Thymus (tissue), 11 donors: ENCODE results near the gene EPB41L3. TPM values are rescaled to one million over a fixed set of nuclear protein-coding genes. Genes with fewer than 3 reads are reported as not detected.

ENCODE experiments used
- DNase-seq, 9 donors: peaks; one replicate each; pipeline ENCODE4 v3.0.0-alpha.2; 2013; ENCODE audit warnings: low spot score in 9 of 9, low read depth in 6 of 9, missing footprints in 1 of 9
- H3K27ac ChIP-seq, 2 donors: one replicate each; pipeline ENCODE4 v1.5.1; 2013; ENCODE audit warnings: control low read depth in 1 of 2, low read depth in 1 of 2, low read length in 1 of 2, mild to moderate bottlenecking in 1 of 2, moderate library complexity in 1 of 2
- H3K27me3 ChIP-seq, 2 donors: one replicate each; pipeline ENCODE4 v1.5.1; 2013; ENCODE audit warnings: low read length in 1 of 2; ENCODE audit not compliant: control insufficient read depth in 2 of 2, insufficient read depth in 1 of 2
- H3K36me3 ChIP-seq, 2 donors: one replicate each; pipeline ENCODE4 v1.5.1; 2013; ENCODE audit warnings: low read length in 1 of 2, mild to moderate bottlenecking in 1 of 2, moderate library complexity in 1 of 2; ENCODE audit not compliant: control insufficient read depth in 2 of 2, insufficient read depth in 2 of 2
- H3K4me1 ChIP-seq, 2 donors: one replicate each; pipeline ENCODE4 v1.5.1; 2013; ENCODE audit warnings: low read length in 2 of 2; ENCODE audit not compliant: control insufficient read depth in 2 of 2, insufficient read depth in 2 of 2
- H3K4me3 ChIP-seq, 2 donors: one replicate each; pipeline ENCODE4 v1.5.1; 2013; ENCODE audit warnings: low read length in 2 of 2, control low read depth in 1 of 2, mild to moderate bottlenecking in 1 of 2
- H3K9me3 ChIP-seq, 2 donors: one replicate each; pipeline ENCODE4 v1.5.1; 2013; ENCODE audit warnings: low read length in 1 of 2, mild to moderate bottlenecking in 1 of 2; ENCODE audit not compliant: control insufficient read depth in 2 of 2, insufficient read depth in 1 of 2
- WGBS: extraction: QIAGEN DNeasy Blood & Tissue Kit; methylation state at CpG from one replicate; pipeline ENCODE4 v1.1.7; 2013; 5-methylcytosine and 5-hydroxymethylcytosine counted together
- polyA plus RNA-seq: library from polyadenylated mRNA; stranded (reverse); fragments of 200-250 nt; gene quantifications from one replicate; pipeline ENCODE4 v1.2.3, GENCODE V29; 2013
- total RNA-seq: library from RNA; stranded (reverse); fragments of 120-200 nt; gene quantifications from one replicate; pipeline ENCODE4 v1.2.4, GENCODE V29; 2013
- donor health status: healthy.

The EPB41L3 gene
- total and polyA plus RNA-seq, 2 donors, result 17.8 to 31.9 TPM

DNA sequence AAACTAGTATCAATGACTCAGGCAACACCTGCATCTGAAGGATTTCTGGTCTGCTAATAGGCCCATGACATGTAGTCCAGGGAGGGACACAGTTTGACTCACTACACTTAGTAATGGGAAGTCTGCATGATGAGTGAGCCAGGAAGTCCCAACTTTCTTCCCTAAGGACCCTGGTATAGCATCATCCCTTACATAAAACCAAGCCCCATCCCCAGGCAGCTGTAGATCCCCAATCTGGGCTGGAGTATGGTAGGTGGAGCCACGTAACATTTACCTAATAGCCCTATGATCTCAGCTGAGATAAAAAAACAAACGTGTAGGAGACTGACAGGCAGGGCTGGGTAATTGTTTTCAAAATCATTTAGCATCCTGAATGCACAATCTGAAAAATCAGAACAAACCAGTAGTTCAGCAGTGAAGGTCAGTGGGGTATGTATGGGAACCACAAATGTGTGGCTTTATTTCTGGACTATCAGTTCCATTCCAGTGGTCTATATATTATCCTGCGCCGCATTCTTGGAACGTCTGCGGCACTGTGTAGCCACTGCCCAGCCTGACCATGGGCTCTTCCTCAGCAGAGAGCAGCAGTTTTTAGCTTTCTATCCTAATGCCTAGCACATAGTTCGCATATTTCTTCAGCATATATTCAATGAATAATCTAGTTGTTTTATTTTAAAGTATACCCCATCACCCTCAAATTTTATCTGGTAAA, 33.5 kb downstream of the EPB41L3 start:
- Histone ChIP-seq H3K27me3 (no peaks in the 10 kb centered on the region), H3K4me1 (no peaks in the 10 kb centered on the region), H3K27ac (no peak overlapping the region), H3K36me3 (no peaks in the 10 kb centered on the region), H3K9me3 (no peaks in the 10 kb centered on the region), H3K4me3 (no peak overlapping the region)
- 95% methylated on average over 7 of the region's 7 CpGs for WGBS
- DNase-seq, result no peak

DNA sequence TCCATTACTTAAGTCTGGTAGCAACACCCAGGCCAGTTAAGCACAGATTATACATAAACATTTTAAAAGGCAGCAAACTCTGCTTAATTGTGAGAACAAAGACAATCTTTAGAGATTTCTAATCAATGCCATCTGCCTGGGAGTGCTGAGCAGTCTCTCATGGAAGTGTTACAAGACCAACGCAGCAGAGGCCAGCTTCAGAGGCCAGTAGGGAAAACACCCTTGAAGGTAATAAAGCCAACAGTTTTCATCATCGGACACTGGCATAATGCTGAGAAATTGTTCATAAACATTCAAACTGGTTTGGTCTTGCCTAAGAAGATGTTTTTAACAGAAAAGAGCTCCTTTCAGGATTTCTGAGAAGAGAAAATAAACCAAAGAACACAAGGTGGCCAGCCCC, 35.0 kb downstream of the EPB41L3 start:
- WGBS, result 95% methylated on average over 2 of the region's 2 CpGs
- Histone ChIP-seq H3K27ac (no peak overlapping the region), H3K9me3 (no peaks in the 10 kb centered on the region), H3K4me1 (no peaks in the 10 kb centered on the region), H3K36me3 (no peaks in the 10 kb centered on the region), H3K4me3 (no peak overlapping the region), H3K27me3 (no peaks in the 10 kb centered on the region)
- DNase-seq, result no peak

GRCh38 chr18:5507756-5508155, 36.0 kb downstream of the EPB41L3 start:
- no peaks in the 10 kb centered on the region for H3K36me3 ChIP-seq
- no peaks in the 10 kb centered on the region for H3K4me1 ChIP-seq
- WGBS, result 89% methylated on average over 2 of the region's 2 CpGs
- H3K27ac ChIP-seq, result no peak overlapping the region
- no peak overlapping the region for H3K4me3 ChIP-seq
- DNase-seq, result no peak
- H3K9me3 ChIP-seq, result no peaks in the 10 kb centered on the region
- no peaks in the 10 kb centered on the region for H3K27me3 ChIP-seq

GRCh38 chr18:5506174-5506573, 37.6 kb downstream of the EPB41L3 start:
- H3K36me3 ChIP-seq, result no peaks in the 10 kb centered on the region
- 95% methylated on average over 8 of the region's 8 CpGs for WGBS
- H3K4me3 ChIP-seq, result no peak overlapping the region

GRCh38 chr18:5503740-5504139, 40.1 kb downstream of the EPB41L3 start:
- no peak for DNase-seq
- H3K27ac ChIP-seq, result no peak overlapping the region
- no peaks in the 10 kb centered on the region for H3K27me3 ChIP-seq
- no peak overlapping the region for H3K4me3 ChIP-seq
- no peaks in the 10 kb centered on the region for H3K9me3 ChIP-seq
- no peaks in the 10 kb centered on the region for H3K4me1 ChIP-seq
- no peaks in the 10 kb centered on the region for H3K36me3 ChIP-seq

More at GRCh38 chr18:5506174-5506573, 37.6 kb downstream of the EPB41L3 start:
- no peak overlapping the region for H3K27ac ChIP-seq
- H3K27me3 ChIP-seq, result no peaks in the 10 kb centered on the region
- no peaks in the 10 kb centered on the region for H3K9me3 ChIP-seq
- no peak for DNase-seq
- no peaks in the 10 kb centered on the region for H3K4me1 ChIP-seq

GRCh38 chr18:5500158-5500939, 43.4 kb downstream of the EPB41L3 start:
- H3K4me1 ChIP-seq, result no peaks in the 10 kb centered on the region
- WGBS, result 86% methylated on average over 7 of the region's 7 CpGs

GRCh38 chr18:5498452-5498851, 45.3 kb downstream of the EPB41L3 start:
- no peak overlapping the region for H3K4me3 ChIP-seq
- no peaks in the 10 kb centered on the region for H3K9me3 ChIP-seq
- 94% methylated on average over 6 of the region's 6 CpGs for WGBS
- no peaks in the 10 kb centered on the region for H3K27me3 ChIP-seq
- H3K36me3 ChIP-seq, result no peaks in the 10 kb centered on the region
- no peaks in the 10 kb centered on the region for H3K4me1 ChIP-seq
- DNase-seq, result no peak
- no peak overlapping the region for H3K27ac ChIP-seq

More at GRCh38 chr18:5500158-5500939, 43.4 kb downstream of the EPB41L3 start:
- Histone ChIP-seq H3K4me3 (no peak overlapping the region), H3K27me3 (no peaks in the 10 kb centered on the region), H3K9me3 (no peaks in the 10 kb centered on the region), H3K27ac (no peak overlapping the region), H3K36me3 (no peaks in the 10 kb centered on the region)
- DNase-seq, result no peak

GRCh38 chr18:5496305-5496704, 47.5 kb downstream of the EPB41L3 start:
- DNase-seq, result no peak
- no peaks in the 10 kb centered on the region for H3K27me3 ChIP-seq
- 92% methylated on average over 2 of the region's 2 CpGs for WGBS
- H3K4me3 ChIP-seq, result no peak overlapping the region
- H3K36me3 ChIP-seq, result no peaks in the 10 kb centered on the region
- H3K9me3 ChIP-seq, result no peaks in the 10 kb centered on the region
- no peaks in the 10 kb centered on the region for H3K4me1 ChIP-seq
- H3K27ac ChIP-seq, result no peak overlapping the region

DNA sequence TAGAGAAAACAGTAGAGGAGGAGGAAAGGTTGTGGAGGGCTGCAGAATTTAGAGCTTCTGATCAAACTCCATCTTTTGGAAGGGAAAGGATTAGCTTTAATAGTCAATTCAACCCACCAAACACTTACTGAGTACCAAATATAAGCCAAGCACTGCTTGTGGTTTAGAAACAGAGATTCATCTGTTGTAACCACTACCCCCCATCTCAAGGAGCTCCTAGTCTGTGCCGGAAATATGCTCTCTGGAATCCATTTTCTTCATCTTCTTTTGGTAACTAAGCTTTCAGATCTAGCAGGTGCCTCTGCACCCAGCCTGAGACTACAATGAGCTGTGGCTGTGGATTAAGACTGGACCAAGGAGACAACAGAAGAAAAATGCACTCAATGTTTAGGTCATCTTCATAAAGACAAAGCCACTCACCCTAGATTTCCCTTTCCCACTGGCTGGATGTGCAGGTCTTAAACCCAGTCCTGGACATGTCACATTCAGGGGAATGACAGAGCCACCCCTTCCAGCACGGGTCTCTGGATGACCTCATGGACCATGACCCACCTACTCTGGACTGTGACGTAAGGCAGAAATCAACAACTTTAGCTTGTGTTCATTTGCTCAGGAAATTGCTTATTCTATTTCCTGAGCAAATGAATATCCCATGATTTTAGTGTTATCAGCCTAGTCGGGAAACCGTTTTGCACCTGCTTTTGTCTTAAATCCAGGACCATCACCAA, 52.9 kb downstream of the EPB41L3 start:
- no peaks in the 10 kb centered on the region for H3K4me1 ChIP-seq
- H3K9me3 ChIP-seq, result no peaks in the 10 kb centered on the region
- no peaks in the 10 kb centered on the region for H3K27me3 ChIP-seq
- no peak for DNase-seq
- H3K27ac ChIP-seq, result no peak overlapping the region
- no peak overlapping the region for H3K4me3 ChIP-seq
- H3K36me3 ChIP-seq, result no peaks in the 10 kb centered on the region
- 86% methylated on average over 5 of the region's 5 CpGs for WGBS
